ENCODE results near the gene SNAP25.

DNA sequence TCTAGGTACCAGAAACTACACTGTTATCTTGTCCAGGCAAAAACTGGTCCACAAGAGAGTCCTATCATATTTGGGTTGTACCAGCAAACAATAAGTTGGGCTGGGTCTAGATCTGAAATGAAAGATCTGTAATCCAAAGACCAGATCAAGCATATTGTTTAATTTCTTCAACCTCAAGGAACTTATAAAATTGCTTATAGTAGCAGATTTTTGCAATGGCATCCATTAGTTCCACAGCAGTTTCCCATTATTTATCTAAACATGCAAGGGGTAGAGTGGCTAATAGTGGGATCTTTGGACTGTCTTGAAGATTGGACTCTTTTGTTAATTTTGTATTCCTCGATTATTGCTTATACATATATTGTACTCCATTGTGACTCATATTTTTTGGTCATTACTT is 40.5 kb upstream of the SNAP25 start:
- TF ChIP-seq, protein P1, sequence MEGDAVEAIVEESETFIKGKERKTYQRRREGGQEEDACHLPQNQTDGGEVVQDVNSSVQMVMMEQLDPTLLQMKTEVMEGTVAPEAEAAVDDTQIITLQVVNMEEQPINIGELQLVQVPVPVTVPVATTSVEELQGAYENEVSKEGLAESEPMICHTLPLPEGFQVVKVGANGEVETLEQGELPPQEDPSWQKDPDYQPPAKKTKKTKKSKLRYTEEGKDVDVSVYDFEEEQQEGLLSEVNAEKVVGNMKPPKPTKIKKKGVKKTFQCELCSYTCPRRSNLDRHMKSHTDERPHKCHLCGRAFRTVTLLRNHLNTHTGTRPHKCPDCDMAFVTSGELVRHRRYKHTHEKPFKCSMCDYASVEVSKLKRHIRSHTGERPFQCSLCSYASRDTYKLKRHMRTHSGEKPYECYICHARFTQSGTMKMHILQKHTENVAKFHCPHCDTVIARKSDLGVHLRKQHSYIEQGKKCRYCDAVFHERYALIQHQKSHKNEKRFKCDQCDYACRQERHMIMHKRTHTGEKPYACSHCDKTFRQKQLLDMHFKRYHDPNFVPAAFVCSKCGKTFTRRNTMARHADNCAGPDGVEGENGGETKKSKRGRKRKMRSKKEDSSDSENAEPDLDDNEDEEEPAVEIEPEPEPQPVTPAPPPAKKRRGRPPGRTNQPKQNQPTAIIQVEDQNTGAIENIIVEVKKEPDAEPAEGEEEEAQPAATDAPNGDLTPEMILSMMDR (conservative IDR thresholded peaks at IDR 0.05) = no peak
- TF ChIP-seq EZH2 (IDR thresholded peaks at IDR 0.05; ENCODE audit: low read depth) = no peak

Measured in PC-9 (cell line).